Left ventricle myocardium inferior (tissue), 1 donor: ENCODE results near the gene PARD3B. TPM values are rescaled to one million over a fixed set of nuclear protein-coding genes. Genes with fewer than 3 reads are reported as not detected.

ENCODE experiments used
- DNase-seq: peaks from one replicate; pipeline ENCODE4 v3.0.0-alpha.2; 2020
- H3K27ac ChIP-seq: fragments of 200-600 bp; replicated peaks from 2 replicates; pipeline ENCODE4 v1.8.0; 2021
- H3K27me3 ChIP-seq: fragments of 200-600 bp; 2 replicates; pipeline ENCODE4 v1.8.0; 2021; ENCODE audit warnings: low read depth
- H3K36me3 ChIP-seq: fragments of 200-600 bp; 2 replicates; pipeline ENCODE4 v1.8.0; 2021
- H3K4me1 ChIP-seq: fragments of 200-600 bp; 2 replicates; pipeline ENCODE4 v1.8.0; 2021
- H3K4me3 ChIP-seq: fragments of 200-600 bp; 2 replicates; pipeline ENCODE4 v1.8.0; 2021; ENCODE audit warnings: mild to moderate bottlenecking, moderate library complexity
- H3K9me3 ChIP-seq: fragments of 200-600 bp; replicated peaks from 2 replicates; pipeline ENCODE4 v1.8.0; 2021
- intact Hi-C: fragments of 100-400 bp; cut with micrococcal nuclease; formaldehyde crosslinking; loops from one replicate; pipeline ENCODE4 v1.11.0; 2022
- total RNA-seq: library from RNA; stranded (reverse); fragmentation: NEBNext Ultra II Directional; extraction: Animal tissue kit (Norgen Biotek cat#: 25700); gene quantifications from one replicate; pipeline ENCODE4 v1.2.1, GENCODE V29; 2021
- TF ChIP-seq, protein P1 (sequence below): fragments of 200-600 bp; IDR thresholded peaks from 2 replicates; pipeline ENCODE4 v1.8.0; 2021; ENCODE audit warnings: antibody characterized with exemption, mild to moderate bottlenecking, borderline replicate concordance
- donor health status: DM: no; HTN: yes; CAD: no; lungs with severe emphysema.

The PARD3B gene
- total RNA-seq, 1 donor from 2014 or later = 9.1 TPM

DNA sequence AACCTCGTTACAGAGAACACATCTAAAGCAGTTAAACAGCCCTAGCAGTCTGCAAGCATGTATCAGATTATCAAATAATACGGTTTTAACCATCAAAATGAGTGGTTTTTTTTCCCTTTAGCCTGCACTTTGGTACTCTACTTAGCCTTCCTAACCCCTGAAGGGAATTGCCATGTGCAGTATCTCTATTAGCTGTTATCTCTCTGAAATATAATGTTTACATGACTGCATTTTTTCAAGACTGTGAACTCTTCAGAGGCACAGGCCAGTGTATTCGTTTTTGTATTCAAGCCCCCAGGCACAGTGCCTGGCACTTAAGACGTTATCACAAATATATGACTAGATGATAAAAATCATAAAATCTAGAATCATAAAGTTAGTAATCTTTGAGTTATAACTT, 509.5 kb downstream of the PARD3B start:
- no peaks in the 10 kb centered on the region for H3K36me3 ChIP-seq
- no peak overlapping the region for H3K4me3 ChIP-seq
- peaks cover 6% of the 10 kb centered on the region for H3K9me3 ChIP-seq
- intact Hi-C loops = no loop called here
- no peak for DNase-seq
- H3K4me1 ChIP-seq = peaks cover 15% of the 10 kb centered on the region
- TF ChIP-seq, protein P1, sequence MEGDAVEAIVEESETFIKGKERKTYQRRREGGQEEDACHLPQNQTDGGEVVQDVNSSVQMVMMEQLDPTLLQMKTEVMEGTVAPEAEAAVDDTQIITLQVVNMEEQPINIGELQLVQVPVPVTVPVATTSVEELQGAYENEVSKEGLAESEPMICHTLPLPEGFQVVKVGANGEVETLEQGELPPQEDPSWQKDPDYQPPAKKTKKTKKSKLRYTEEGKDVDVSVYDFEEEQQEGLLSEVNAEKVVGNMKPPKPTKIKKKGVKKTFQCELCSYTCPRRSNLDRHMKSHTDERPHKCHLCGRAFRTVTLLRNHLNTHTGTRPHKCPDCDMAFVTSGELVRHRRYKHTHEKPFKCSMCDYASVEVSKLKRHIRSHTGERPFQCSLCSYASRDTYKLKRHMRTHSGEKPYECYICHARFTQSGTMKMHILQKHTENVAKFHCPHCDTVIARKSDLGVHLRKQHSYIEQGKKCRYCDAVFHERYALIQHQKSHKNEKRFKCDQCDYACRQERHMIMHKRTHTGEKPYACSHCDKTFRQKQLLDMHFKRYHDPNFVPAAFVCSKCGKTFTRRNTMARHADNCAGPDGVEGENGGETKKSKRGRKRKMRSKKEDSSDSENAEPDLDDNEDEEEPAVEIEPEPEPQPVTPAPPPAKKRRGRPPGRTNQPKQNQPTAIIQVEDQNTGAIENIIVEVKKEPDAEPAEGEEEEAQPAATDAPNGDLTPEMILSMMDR = no peak
- no peak overlapping the region for H3K27ac ChIP-seq
- no peaks in the 10 kb centered on the region for H3K27me3 ChIP-seq

DNA sequence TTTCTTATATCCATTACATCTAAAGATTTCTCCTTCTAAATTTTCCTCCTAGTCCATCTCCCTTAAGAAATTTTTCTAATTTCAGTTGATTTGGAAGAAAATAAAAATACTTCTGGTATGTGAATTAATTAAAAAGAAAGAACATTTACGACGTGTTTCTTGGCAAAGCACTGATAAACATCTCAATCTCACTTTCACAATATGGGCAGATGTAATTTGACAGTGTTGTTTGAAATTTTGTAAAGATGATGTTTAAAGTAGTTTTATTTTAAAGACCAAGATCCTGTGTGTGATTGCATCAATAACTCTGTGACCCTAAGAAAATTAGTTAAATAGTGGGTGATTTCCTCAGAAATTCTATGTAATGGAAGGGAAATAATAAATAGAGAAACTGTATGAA, 510.0 kb downstream of the PARD3B start:
- Histone ChIP-seq H3K27ac (no peak overlapping the region), H3K4me3 (no peak overlapping the region), H3K36me3 (no peaks in the 10 kb centered on the region), H3K27me3 (no peaks in the 10 kb centered on the region), H3K4me1 (peaks cover 15% of the 10 kb centered on the region), H3K9me3 (peaks cover 6% of the 10 kb centered on the region)
- TF ChIP-seq, protein P1 = no peak
- intact Hi-C loops = no loop called here
- no peak for DNase-seq

DNA sequence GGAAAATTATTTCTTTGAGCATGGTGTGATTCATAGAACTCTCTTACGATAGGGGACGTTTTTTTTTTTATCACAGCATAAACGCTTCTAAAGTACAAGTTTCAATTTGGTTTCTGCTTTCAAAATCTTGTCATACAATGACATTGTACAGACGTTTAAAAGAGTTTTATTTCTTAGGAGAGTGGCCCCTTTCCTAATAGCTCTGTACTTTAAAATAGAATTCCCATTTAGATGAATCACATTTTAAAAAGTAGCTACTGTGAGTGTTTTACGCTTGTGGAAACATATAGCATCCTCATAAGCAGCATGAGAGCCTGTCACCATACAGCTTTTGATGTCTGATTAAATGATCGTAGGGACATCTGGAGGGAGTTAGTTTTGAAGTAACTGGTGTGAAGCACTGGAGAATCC, 510.9 kb downstream of the PARD3B start:
- Histone ChIP-seq H3K36me3 (no peaks in the 10 kb centered on the region), H3K27ac (no peak overlapping the region), H3K4me1 (peaks cover 15% of the 10 kb centered on the region), H3K4me3 (no peak overlapping the region), H3K27me3 (no peaks in the 10 kb centered on the region), H3K9me3 (peaks cover 6% of the 10 kb centered on the region)
- TF ChIP-seq, protein P1 = no peak
- no peak for DNase-seq
- intact Hi-C loops = no loop called here

DNA sequence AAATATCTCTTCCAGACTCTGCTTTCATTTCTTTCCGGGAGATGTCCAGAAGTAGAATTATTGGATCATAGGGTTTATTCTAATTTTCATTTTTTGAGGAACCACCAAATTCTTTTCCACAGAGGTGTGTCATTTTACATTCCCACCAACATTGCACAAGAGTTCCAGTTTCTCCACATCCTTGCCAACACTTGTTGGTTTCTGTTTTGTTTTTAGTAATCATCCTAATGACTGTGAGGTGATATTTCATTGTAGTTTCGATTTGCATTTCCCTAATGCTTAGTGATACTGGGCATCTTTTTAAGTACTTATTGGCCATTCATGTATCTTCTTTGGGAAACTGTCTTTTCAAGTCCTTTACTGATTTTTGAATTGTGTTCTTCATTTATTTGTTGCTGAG, 513.1 kb downstream of the PARD3B start:
- TF ChIP-seq, protein P1 = no peak
- no peak for DNase-seq
- intact Hi-C loops = no loop called here

DNA sequence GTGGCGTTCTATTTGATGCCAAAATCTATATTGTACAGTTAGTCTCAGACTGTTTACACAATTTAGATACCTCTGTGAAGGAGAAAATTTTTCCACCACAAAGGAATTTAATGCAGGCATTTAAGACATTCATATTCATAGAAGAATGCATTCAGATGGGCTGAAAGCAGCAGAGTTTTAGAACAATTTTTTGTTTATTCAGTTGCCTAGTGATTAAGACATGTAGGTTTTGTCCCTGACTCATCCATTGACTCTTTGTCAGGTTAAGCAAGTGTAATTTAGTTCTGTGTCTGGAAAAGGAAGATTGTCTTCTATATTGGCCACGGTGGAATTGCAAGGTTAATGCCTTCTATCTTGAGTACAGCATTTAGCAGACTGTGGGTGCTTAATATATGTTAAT, 515.0 kb downstream of the PARD3B start:
- no peak for DNase-seq
- no peak overlapping the region for H3K27ac ChIP-seq
- intact Hi-C loops = no loop called here
- no peaks in the 10 kb centered on the region for H3K27me3 ChIP-seq
- TF ChIP-seq, protein P1 = no peak
- no peaks in the 10 kb centered on the region for H3K4me1 ChIP-seq
- no peak overlapping the region for H3K4me3 ChIP-seq
- no peaks in the 10 kb centered on the region for H3K36me3 ChIP-seq
- H3K9me3 ChIP-seq = peaks cover 6% of the 10 kb centered on the region

More for the DNA sequence above, 513.1 kb downstream of the PARD3B start:
- H3K9me3 ChIP-seq = peaks cover 6% of the 10 kb centered on the region
- H3K36me3 ChIP-seq = no peaks in the 10 kb centered on the region
- H3K27me3 ChIP-seq = no peaks in the 10 kb centered on the region
- no peak overlapping the region for H3K27ac ChIP-seq
- peaks cover 8% of the 10 kb centered on the region for H3K4me1 ChIP-seq
- H3K4me3 ChIP-seq = no peak overlapping the region

DNA sequence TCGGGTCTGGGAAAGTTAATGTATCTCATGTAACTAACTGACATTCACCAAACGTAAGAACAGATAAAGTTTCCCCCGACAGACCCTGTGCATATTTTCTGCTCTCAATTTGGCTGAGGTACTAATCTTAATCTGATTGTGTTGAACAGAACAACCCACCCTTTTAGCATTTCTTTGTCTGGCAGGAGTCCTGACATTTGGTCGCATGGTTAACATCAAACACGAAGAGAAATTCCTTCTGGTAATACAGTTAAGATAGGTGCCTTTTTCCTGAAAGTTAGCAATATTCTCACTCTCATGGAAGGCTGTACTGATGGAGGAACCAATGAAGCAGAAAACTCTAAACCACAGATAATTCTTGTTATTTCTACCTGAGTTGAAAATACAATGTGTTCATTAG, 520.8 kb downstream of the PARD3B start:
- Histone ChIP-seq H3K36me3 (no peaks in the 10 kb centered on the region), H3K27me3 (no peaks in the 10 kb centered on the region), H3K9me3 (no peaks in the 10 kb centered on the region), H3K4me3 (no peak overlapping the region), H3K4me1 (no peaks in the 10 kb centered on the region), H3K27ac (no peak overlapping the region)
- intact Hi-C loops = no loop called here
- TF ChIP-seq, protein P1 = no peak
- DNase-seq = no peak
